ENCODE results near the gene DCAF17.

- no peak for TF ChIP-seq CTCF (conservative IDR thresholded peaks at IDR 0.05; ENCODE audit: low read length)
- no peak for TF ChIP-seq EZH2phosphoT487 (IDR thresholded peaks at IDR 0.05; ENCODE audit: borderline replicate concordance, low read depth, low read length)
Observed at GRCh38 chr2:171487201-171487600, 53.2 kb downstream of the DCAF17 start.
